Breast epithelium (tissue), 4 donors: Measurements from ENCODE around the gene RAD21L1. TPM values are rescaled to one million over a fixed set of nuclear protein-coding genes. Genes with fewer than 3 reads are reported as not detected.

Source experiments
- DNase-seq, 2 donors: peaks; one replicate each; pipeline ENCODE4 v3.0.0-alpha.2; 2019; ENCODE audit warnings: low spot score in 2 of 2
- H3K27ac ChIP-seq, 2 donors: fragments of 200-600 bp; sonication (generic) in 1 of 2; one replicate each; pipeline ENCODE4 v1.5.1; 2016 to 2019; ENCODE audit warnings: mild to moderate bottlenecking in 1 of 2
- H3K27me3 ChIP-seq, 2 donors: fragments of 200-600 bp; sonication (generic) in 1 of 2; one replicate each; pipeline versions ENCODE4 v1.5.1 to v1.6.0; 2017 to 2019; ENCODE audit warnings: control low read depth in 1 of 2, mild to moderate bottlenecking in 1 of 2
- H3K36me3 ChIP-seq: fragments of 200-600 bp; one replicate; pipeline ENCODE4 v1.5.1; 2019
- H3K4me1 ChIP-seq, 2 donors: fragments of 200-600 bp; sonication (generic); one replicate each; pipeline ENCODE4 v1.5.1; 2016 to 2019; ENCODE audit warnings: control low read depth in 1 of 2
- H3K4me3 ChIP-seq, 3 donors: fragments of 200-600 bp; sonication (generic); 1 replicate in 2 of 3; 2 replicates in 1 of 3; pipeline ENCODE4 v1.5.1; 2016 to 2019; ENCODE audit warnings: mild to moderate bottlenecking in 3 of 3, moderate library complexity in 2 of 3
- H3K9me3 ChIP-seq, 2 donors: fragments of 200-600 bp; sonication (generic) in 1 of 2; one replicate each; pipeline ENCODE4 v1.5.1; 2016 to 2019; ENCODE audit warnings: control low read depth in 1 of 2
- POLR2A ChIP-seq: fragments of 450-650 bp; IDR thresholded peaks from one replicate; pipeline ENCODE4 v1.6.1; 2016; ENCODE audit warnings: antibody characterized with exemption, mild to moderate bottlenecking, moderate library complexity
- POLR2AphosphoS5 ChIP-seq, 3 donors: sonication (generic); formaldehyde crosslinking; IDR thresholded peaks; one replicate each; pipeline ENCODE4 v1.6.1; 2017; ENCODE audit warnings: antibody characterized with exemption in 3 of 3
- intact Hi-C: fragments of 100-400 bp; cut with DNase I; formaldehyde crosslinking; loops from one replicate; pipeline ENCODE4 v1.15.1; 2023; ENCODE audit warnings: low total_unique reads
- total RNA-seq, 3 donors: library from RNA; depleted of rRNA; stranded (reverse); fragments of >200 nt; gene quantifications; one replicate each; pipeline ENCODE4 v1.1.0, GENCODE V29; 2016
- TF ChIP-seq, protein P1 (sequence below), 3 donors: fragments of 450-650 bp; IDR thresholded peaks; one replicate each; pipeline ENCODE4 v1.5.1; 2016 to 2017; ENCODE audit warnings: antibody characterized with exemption in 3 of 3, mild to moderate bottlenecking in 3 of 3, moderate library complexity in 3 of 3

Gene RAD21L1
- total RNA-seq, 3 donors from 2014 or later, result not detected

DNA sequence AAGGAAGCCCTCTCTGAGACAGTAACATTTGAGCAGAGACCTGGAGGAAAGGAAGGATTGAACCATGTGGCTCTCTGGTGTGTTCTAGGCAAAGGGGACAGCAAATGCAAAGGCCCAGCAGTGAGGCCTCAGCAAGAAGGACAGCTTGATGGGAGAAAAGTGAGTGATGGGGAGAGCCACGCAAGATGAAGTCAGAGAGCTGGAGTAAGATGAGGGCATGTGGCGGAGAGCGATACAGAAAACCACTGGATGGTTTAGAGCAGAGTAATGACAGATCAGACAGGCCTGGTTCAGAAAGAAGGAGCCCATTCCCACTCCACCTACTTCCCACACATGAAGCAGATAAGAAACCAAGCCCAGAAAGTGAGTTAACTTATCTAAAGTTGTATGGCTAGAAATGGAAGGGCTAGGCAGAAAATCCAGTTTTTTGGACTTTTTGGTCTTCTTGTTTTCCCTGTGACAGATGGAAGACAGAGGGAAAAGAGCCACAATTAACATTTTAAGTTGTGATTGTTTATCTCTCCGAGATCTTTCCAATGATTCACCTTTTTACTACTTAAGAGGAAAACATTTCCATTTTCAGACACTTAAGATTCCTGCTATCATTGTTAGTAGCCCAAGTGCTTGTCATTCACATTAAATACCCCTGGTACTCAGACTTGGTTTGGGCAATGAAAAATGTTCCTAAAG, 39.5 kb downstream of the RAD21L1 start:
- Histone ChIP-seq H3K36me3 (no peaks in the 10 kb centered on the region), H3K27ac (peak overlapping the region in 1 of 2 donors; percentile 55), H3K9me3 (no peaks in the 10 kb centered on the region), H3K4me3 (peak overlapping the region; percentile 64 to 97 (median 82)), H3K27me3 (no peaks in the 10 kb centered on the region), H3K4me1 (no peaks in the 10 kb centered on the region)
- DNase-seq, result no peak
- TF ChIP-seq POLR2AphosphoS5 (IDR thresholded peaks at IDR 0.05), result no peak
- TF ChIP-seq, protein P1, sequence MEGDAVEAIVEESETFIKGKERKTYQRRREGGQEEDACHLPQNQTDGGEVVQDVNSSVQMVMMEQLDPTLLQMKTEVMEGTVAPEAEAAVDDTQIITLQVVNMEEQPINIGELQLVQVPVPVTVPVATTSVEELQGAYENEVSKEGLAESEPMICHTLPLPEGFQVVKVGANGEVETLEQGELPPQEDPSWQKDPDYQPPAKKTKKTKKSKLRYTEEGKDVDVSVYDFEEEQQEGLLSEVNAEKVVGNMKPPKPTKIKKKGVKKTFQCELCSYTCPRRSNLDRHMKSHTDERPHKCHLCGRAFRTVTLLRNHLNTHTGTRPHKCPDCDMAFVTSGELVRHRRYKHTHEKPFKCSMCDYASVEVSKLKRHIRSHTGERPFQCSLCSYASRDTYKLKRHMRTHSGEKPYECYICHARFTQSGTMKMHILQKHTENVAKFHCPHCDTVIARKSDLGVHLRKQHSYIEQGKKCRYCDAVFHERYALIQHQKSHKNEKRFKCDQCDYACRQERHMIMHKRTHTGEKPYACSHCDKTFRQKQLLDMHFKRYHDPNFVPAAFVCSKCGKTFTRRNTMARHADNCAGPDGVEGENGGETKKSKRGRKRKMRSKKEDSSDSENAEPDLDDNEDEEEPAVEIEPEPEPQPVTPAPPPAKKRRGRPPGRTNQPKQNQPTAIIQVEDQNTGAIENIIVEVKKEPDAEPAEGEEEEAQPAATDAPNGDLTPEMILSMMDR (IDR thresholded peaks at IDR 0.05), result no peak
- TF ChIP-seq POLR2A, result no peak
- intact Hi-C loops, result no loop called here

DNA sequence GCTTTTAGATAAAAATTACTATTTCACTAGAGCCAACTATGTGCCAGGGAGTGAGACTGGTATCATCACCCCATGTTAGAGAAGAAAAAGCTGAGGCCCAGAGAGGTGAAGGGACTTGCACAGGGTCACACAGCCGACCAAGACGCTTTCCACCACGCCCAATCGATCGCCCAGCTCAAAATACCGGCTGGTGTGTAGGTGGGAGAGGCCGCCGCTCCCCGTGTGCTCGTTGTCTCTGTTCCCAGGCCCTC, 40.0 kb downstream of the RAD21L1 start:
- peak overlapping the region; percentile 64 to 97 (median 82) for H3K4me3 ChIP-seq
- H3K27me3 ChIP-seq, result no peaks in the 10 kb centered on the region
- no peaks in the 10 kb centered on the region for H3K9me3 ChIP-seq
- no peaks in the 10 kb centered on the region for H3K36me3 ChIP-seq
- H3K27ac ChIP-seq, result peak overlapping the region; percentile 54 to 55
- intact Hi-C loops, result no loop called here
- TF ChIP-seq POLR2A, result no peak
- TF ChIP-seq, protein P1 (IDR thresholded peaks at IDR 0.05), result no peak
- TF ChIP-seq POLR2AphosphoS5 (IDR thresholded peaks at IDR 0.05), result no peak
- H3K4me1 ChIP-seq, result no peaks in the 10 kb centered on the region
- DNase-seq, result no peak

DNA sequence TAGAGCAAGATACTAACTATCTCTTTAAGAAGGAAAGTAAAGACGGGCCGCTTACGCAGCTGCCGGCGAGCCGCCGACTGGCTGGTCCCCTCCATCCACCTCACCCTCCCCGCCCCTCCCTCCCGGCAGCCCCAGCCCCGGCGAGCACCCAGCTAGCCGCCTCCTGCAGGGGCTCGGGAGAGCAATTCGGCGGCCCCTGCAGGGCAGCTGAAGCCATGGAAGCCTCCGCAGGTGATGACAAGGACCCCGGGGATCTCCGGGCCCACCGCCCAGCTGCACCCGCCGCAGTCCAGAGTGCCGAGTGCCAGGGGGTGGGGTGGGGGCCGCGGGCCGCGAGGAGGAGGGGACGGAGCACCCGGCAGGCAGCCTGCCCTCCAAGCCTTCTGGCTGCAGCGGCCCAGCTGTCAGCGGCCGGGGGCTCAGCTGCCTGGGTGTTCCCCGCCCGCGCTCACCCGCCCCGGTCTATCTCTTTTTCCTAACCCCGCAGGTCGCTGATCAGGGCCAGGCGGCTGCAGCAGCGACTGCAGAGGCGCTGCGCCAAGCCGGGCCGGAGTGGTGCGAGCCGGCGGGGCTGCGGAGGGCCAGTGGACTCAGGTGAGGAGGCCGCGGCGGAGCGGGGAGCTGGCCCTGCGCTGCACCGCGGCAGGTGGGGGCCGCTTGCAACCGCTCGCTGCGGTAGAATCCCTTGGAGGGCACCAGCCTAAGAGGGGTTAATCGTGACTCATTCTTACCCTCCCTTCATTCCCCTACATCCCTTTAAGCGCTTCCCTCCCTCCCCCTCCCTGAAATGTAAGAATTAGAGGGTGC, 40.5 kb downstream of the RAD21L1 start, which contains the start of gene SNPH:
SNPH (plus strand) TSS at position 128 of the 807 bp plus-strand sequence. CDS start 29,946 bp downstream, outside the sequence.
- no peaks in the 10 kb centered on the region for H3K9me3 ChIP-seq
- H3K4me3 ChIP-seq, result peak within 1 kb of the TSS; percentile 64 to 97 (median 82)
- intact Hi-C loops, result no loop called here
- no peaks in the 10 kb centered on the region for H3K4me1 ChIP-seq
- H3K36me3 ChIP-seq, result no peaks in the 10 kb centered on the region
- TF ChIP-seq, protein P1 (IDR thresholded peaks at IDR 0.05), result no peak
- no peak for TF ChIP-seq POLR2AphosphoS5 (IDR thresholded peaks at IDR 0.05)
- no peak for TF ChIP-seq POLR2A
- DNase-seq, result peak in 1 of 2 donors; percentile 38
- no peaks in the 10 kb centered on the region for H3K27me3 ChIP-seq
- H3K27ac ChIP-seq, result peak within 1 kb of the TSS; percentile 54 to 55

DNA sequence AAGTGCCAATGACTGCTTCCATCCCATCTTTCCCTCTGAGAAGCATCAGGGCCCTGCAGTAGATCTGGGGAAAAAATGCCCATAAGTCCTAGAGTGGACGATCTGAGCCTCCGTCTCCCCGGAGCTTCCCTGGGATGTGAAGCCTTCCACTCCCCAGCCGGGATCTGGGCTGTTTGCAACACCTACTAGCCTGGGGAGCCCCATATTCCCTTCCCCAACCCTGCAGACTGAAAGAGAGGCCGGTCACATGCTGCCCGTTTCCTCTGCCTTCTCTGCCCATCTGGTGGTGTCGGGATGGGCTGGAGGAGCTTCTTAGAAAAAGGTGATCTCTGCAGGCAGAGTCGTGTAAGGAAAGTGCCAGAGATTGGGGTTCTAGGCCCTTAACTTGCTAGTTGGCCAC, 41.3 kb downstream of the RAD21L1 start:
- Histone ChIP-seq H3K4me3 (peak overlapping the region in 1 of 3 donors; percentile 97), H3K27me3 (no peaks in the 10 kb centered on the region), H3K9me3 (no peaks in the 10 kb centered on the region), H3K4me1 (no peaks in the 10 kb centered on the region), H3K36me3 (no peaks in the 10 kb centered on the region), H3K27ac (no peak overlapping the region)
- no peak for DNase-seq
- intact Hi-C loops, result no loop called here
- TF ChIP-seq POLR2AphosphoS5 (IDR thresholded peaks at IDR 0.05) (no peak), POLR2A (no peak)
- TF ChIP-seq, protein P1 (IDR thresholded peaks at IDR 0.05), result no peak

DNA sequence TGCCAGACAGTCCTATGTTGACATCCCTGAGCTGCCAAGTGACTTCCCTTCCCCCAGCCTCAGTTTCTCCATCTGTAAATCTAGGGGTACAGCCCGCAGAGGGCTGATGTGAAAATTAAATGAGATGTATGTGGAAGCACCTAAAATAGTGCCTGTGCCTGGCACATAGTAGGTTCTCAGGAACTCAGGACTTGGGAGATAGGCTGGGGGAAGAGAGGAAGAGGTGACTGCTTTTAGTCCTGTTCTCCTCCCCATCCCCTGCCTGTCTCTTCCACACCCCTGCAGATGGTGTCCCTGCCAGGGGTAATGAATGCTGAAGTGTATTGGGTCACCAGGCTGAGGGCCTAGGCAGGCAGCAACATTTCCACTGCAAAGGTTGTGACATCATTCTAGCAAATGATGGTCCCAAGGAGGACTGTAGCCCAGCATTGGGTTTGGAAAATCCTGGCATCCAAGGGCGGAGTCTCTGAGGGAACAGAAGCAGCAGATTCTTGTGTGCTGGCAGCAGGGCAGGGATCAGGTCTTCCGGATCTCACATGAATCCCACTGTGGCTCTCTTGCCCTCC, 42.0 kb downstream of the RAD21L1 start:
- intact Hi-C loops, result no loop called here
- no peak overlapping the region for H3K4me3 ChIP-seq
- H3K36me3 ChIP-seq, result no peaks in the 10 kb centered on the region
- H3K27ac ChIP-seq, result no peak overlapping the region
- no peaks in the 10 kb centered on the region for H3K27me3 ChIP-seq
- no peaks in the 10 kb centered on the region for H3K4me1 ChIP-seq
- no peak for DNase-seq
- TF ChIP-seq POLR2A (no peak), POLR2AphosphoS5 (IDR thresholded peaks at IDR 0.05) (no peak)
- TF ChIP-seq, protein P1 (IDR thresholded peaks at IDR 0.05), result no peak
- no peaks in the 10 kb centered on the region for H3K9me3 ChIP-seq
